Measurements from ENCODE around the gene CSNK1G3.

CSNK1G3 gene

DNA sequence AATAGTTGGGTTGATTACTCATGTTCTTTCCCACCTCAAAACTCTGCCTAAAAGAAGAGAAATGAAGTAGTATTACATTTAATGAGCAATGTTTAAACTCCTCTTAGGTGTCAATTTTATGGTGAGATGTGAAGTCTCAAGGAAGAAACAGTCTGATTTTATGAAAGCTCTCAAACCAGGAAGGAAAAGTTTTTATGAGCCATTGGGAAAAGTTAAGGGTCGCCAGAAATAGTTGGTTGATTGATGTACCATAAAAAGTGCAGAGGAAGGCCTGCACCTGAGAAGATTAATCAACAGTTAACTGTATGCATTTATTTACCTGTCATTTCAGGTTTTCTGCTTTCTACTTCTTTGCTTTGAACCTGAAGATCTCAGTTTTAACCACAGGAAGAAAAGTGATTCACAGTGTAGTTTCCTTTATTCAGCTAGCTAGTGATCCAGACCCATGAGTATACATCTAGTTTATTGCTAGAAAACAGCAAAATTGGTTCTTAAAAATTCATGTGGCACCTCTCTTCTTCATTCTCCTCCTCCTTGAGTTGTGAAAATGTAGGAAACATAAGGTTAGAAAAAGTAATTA is 133.1 kb downstream of the CSNK1G3 start:
- DNase-seq (ENCODE audit: low read depth in 2 of 2), result no peak

- DNase-seq (ENCODE audit: low read depth in 2 of 2), result no peak
Measured at GRCh38 chr5:123647066-123647465, 135.1 kb downstream of the CSNK1G3 start.

DNA sequence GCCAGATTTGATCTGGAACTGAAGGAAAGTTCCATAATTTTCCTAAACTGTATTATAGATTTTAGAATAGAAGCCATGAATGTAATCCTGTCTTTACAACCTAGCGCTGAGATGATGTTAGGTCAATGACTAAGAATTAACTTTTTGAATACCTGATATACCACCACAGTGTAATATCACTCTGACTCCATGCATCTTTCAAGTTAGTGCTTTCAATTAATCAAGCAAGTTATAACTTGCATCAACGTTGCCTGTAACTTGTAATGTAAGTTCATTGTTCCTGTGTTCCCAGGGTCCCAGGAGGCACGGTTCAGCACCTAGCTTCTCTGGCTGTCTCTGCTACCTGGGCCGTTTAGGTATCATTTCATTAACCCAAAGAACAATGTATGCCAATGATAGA is 139.3 kb downstream of the CSNK1G3 start:
- no peak for DNase-seq (ENCODE audit: low read depth in 2 of 2)

DNA sequence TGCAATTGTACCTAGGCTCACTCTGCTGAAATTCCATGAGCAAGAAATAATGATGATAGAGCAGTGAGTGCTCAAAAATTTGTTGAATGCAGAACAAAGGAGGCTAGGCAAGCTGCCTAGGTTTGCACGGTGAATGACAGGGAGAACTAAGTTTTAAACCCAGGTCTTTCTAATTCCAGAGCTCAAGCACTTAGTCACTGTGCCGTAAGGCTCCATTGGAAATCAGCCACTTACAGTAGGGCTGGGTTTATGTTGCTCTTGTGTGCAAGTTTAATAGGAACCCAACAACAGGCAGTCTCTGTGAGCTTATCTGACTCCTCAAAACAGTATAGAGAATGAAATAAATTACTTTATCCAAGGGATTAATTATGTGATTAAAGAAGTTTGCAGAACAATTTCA is 147.0 kb downstream of the CSNK1G3 start:
- DNase-seq (ENCODE audit: low read depth in 2 of 2), result no peak

GRCh38 chr5:123659495-123659894 is 147.5 kb downstream of the CSNK1G3 start:
- no peak for DNase-seq (ENCODE audit: low read depth in 2 of 2)

DNA sequence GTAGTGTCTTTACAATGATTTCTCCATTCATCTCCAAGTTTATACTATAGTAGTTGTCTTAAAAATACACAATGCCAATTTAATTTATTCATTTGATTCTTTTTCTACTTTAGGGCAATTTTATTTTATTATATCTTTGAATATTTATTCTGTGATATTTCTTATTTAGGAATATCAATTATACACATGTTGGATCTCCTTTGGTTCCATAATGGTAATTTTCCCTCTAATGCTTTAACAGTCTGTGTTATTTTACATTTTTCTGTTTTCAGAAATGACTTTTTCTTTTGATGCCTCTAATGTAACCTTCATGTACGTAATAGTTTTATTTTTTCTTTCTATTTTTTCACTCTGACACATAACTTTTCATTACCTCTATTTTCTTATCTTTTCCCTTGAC is 153.0 kb downstream of the CSNK1G3 start:
- DNase-seq (ENCODE audit: low read depth in 2 of 2), result no peak

- DNase-seq (ENCODE audit: low read depth in 2 of 2), result no peak
Measured at GRCh38 chr5:123665822-123666371, 153.9 kb downstream of the CSNK1G3 start.

Measured in fibroblast of skin of left quadriceps (primary cell).